Fibroblast of skin of right biceps (primary cell): ENCODE measurements around the gene MRPS15.
"Not testable (repeated sequence)": the region's sequence is repeated elsewhere in the genome, so short reads cannot be mapped to it uniquely, and the experiment has no call there.

Source experiments
- DNase-seq: peaks from one replicate; pipeline ENCODE4 v3.0.0-alpha.2; 2013

Gene MRPS15

GRCh38 chr1:36463803-36464604 is at the start of gene MRPS15:
Gene MRPS15 (minus strand): TSS chr1:36464384. CDS start chr1:36464275, 109 bp downstream.
- DNase-seq = peak; percentile 95

GRCh38 chr1:36512842-36513241 is 48.7 kb upstream of the MRPS15 start:
- no peak for DNase-seq

GRCh38 chr1:36511804-36512798 is 47.9 kb upstream of the MRPS15 start:
- peak; percentile 2 for DNase-seq

- not testable (repeated sequence) for DNase-seq
Observed at GRCh38 chr1:36511220-36511619, 47.0 kb upstream of the MRPS15 start.

GRCh38 chr1:36510418-36510817 is 46.2 kb upstream of the MRPS15 start:
- DNase-seq = no peak

GRCh38 chr1:36508257-36508656 is 44.1 kb upstream of the MRPS15 start:
- DNase-seq = no peak

- no peak for DNase-seq
Observed at GRCh38 chr1:36506276-36506920, 42.2 kb upstream of the MRPS15 start.

GRCh38 chr1:36503733-36504132 is 39.5 kb upstream of the MRPS15 start:
- DNase-seq = no peak

GRCh38 chr1:36503159-36503558 is 39.0 kb upstream of the MRPS15 start:
- DNase-seq = no peak

GRCh38 chr1:36502616-36503015 is 38.4 kb upstream of the MRPS15 start:
- DNase-seq = no peak

GRCh38 chr1:36501911-36502310 is 37.7 kb upstream of the MRPS15 start:
- not testable (repeated sequence) for DNase-seq

GRCh38 chr1:36497207-36497606 is 33.0 kb upstream of the MRPS15 start:
- DNase-seq = no peak

- DNase-seq = no peak
Observed at GRCh38 chr1:36494971-36495370, 30.8 kb upstream of the MRPS15 start.

GRCh38 chr1:36493524-36493923 is 29.3 kb upstream of the MRPS15 start:
- no peak for DNase-seq

GRCh38 chr1:36492491-36492890 is 28.3 kb upstream of the MRPS15 start:
- no peak for DNase-seq

GRCh38 chr1:36489258-36490051 is 25.3 kb upstream of the MRPS15 start:
- DNase-seq = not testable (repeated sequence)

- DNase-seq = no peak
Observed at GRCh38 chr1:36487906-36488305, 23.7 kb upstream of the MRPS15 start.

- DNase-seq = not testable (repeated sequence)
Observed at GRCh38 chr1:36487336-36487725, 23.1 kb upstream of the MRPS15 start.

- DNase-seq = no peak
Observed at GRCh38 chr1:36486439-36487335, 22.5 kb upstream of the MRPS15 start.

GRCh38 chr1:36486093-36486438 is 21.9 kb upstream of the MRPS15 start:
- no peak for DNase-seq

GRCh38 chr1:36484099-36484498 is 19.9 kb upstream of the MRPS15 start:
- no peak for DNase-seq
